GM10266 (cell line): Measurements from ENCODE around the gene CACNA1C.

Experiments used
- DNase-seq: peaks from one replicate; pipeline ENCODE4 v3.0.0; 2012; ENCODE audit errors: extremely low spot score
- CTCF ChIP-seq: IDR thresholded peaks from 2 replicates; pipeline ENCODE4 v1.5.1; 2012; ENCODE audit warnings: mild to moderate bottlenecking, low read depth; ENCODE audit not compliant: control insufficient read depth, insufficient read depth; ENCODE audit errors: missing control alignments

Gene CACNA1C

GRCh38 chr12:2662524-2662923 lies 609.7 kb downstream of the CACNA1C start:
- DNase-seq, result no peak
- TF ChIP-seq CTCF, result no peak

GRCh38 chr12:2664721-2665577 lies 612.2 kb downstream of the CACNA1C start:
- DNase-seq, result no peak
- TF ChIP-seq CTCF, result no peak

- DNase-seq, result no peak
- no peak for TF ChIP-seq CTCF
Measured at GRCh38 chr12:2666411-2666810, 613.6 kb downstream of the CACNA1C start.

- no peak for DNase-seq
- TF ChIP-seq CTCF, result no peak
Measured at GRCh38 chr12:2666846-2667245, 614.1 kb downstream of the CACNA1C start.

- TF ChIP-seq CTCF, result no peak
- no peak for DNase-seq
Measured at GRCh38 chr12:2667716-2668440, 615.1 kb downstream of the CACNA1C start.

GRCh38 chr12:2668816-2669215 lies 616.0 kb downstream of the CACNA1C start:
- TF ChIP-seq CTCF, result no peak
- DNase-seq, result no peak

- no peak for DNase-seq
- no peak for TF ChIP-seq CTCF
Measured at GRCh38 chr12:2669560-2669959, 616.8 kb downstream of the CACNA1C start.
